GM23338 (cell line): ENCODE measurements around the gene PIGA. TPM values are rescaled to one million over a fixed set of nuclear protein-coding genes. Genes with fewer than 3 reads are reported as not detected.

ENCODE experiments used
- ATAC-seq: fragments of 200-7000 bp; cut with Tn5 transposase; 3 replicates; pipeline ENCODE4 v1.9.1; 2020
- DNase-seq: peaks from one replicate; pipeline ENCODE4 v3.0.0-alpha.2; 2015; ENCODE audit warnings: low spot score
- H2AFZ ChIP-seq: fragments of 200-600 bp; sonication (generic); 2 replicates; pipeline ENCODE4 v1.8.0; 2016; ENCODE audit warnings: antibody characterized with exemption, mild to moderate bottlenecking, moderate library complexity
- H3F3A ChIP-seq: fragments of 200-600 bp; sonication (generic); replicated peaks from 2 replicates; pipeline ENCODE4 v1.8.0; 2017; ENCODE audit warnings: antibody characterized with exemption, mixed run types, low read depth
- H3K27ac ChIP-seq: fragments of 200-600 bp; sonication (generic); 2 replicates; pipeline ENCODE4 v1.6.1; 2016; ENCODE audit warnings: low read depth
- H3K27me3 ChIP-seq: fragments of 200-600 bp; sonication (generic); 2 replicates; pipeline ENCODE4 v1.8.0; 2016; ENCODE audit warnings: mild to moderate bottlenecking, mixed run types, moderate library complexity; ENCODE audit not compliant: insufficient read depth
- H3K36me3 ChIP-seq: fragments of 200-600 bp; sonication (generic); 2 replicates; pipeline ENCODE4 v1.8.0; 2016; ENCODE audit warnings: mild to moderate bottlenecking; ENCODE audit not compliant: insufficient read depth
- H3K4me1 ChIP-seq: fragments of 200-600 bp; sonication (generic); 2 replicates; pipeline ENCODE4 v1.8.0; 2016; ENCODE audit warnings: mild to moderate bottlenecking, moderate library complexity; ENCODE audit not compliant: insufficient read depth
- H3K4me2 ChIP-seq: fragments of 200-600 bp; sonication (generic); 2 replicates; pipeline ENCODE4 v1.7.1; 2017; ENCODE audit warnings: mixed run types
- H3K4me3 ChIP-seq: fragments of 200-600 bp; sonication (generic); 2 replicates; pipeline ENCODE4 v1.6.1; 2016; ENCODE audit warnings: mixed run types
- H3K79me2 ChIP-seq: fragments of 200-600 bp; sonication (generic); replicated peaks from 2 replicates; pipeline ENCODE4 v1.8.0; 2017; ENCODE audit warnings: mild to moderate bottlenecking; ENCODE audit not compliant: insufficient read depth
- H3K9me2 ChIP-seq: fragments of 200-600 bp; sonication (generic); 2 replicates; pipeline ENCODE4 v1.8.0; 2017; ENCODE audit not compliant: insufficient read depth
- H4K20me1 ChIP-seq: fragments of 200-600 bp; sonication (generic); replicated peaks from 2 replicates; pipeline ENCODE4 v1.8.0; 2017; ENCODE audit warnings: mild to moderate bottlenecking; ENCODE audit not compliant: insufficient read depth
- H3K27ac Mint-ChIP-seq: 2 replicates; pipeline ENCODE4 v1.8.0; 2020; ENCODE audit warnings: inconsistent platforms, mild to moderate bottlenecking, moderate library complexity, mixed read lengths
- H3K27me3 Mint-ChIP-seq: 3 replicates; pipeline ENCODE4 v1.8.0; 2022; ENCODE audit warnings: low read depth, mild to moderate bottlenecking, moderate library complexity, mixed read lengths, inconsistent platforms; ENCODE audit not compliant: insufficient read depth, poor library complexity
- H3K36me3 Mint-ChIP-seq: 3 replicates; pipeline ENCODE4 v1.8.0; 2021; ENCODE audit warnings: low read depth, mild to moderate bottlenecking, inconsistent platforms, moderate library complexity, mixed read lengths
- H3K4me1 Mint-ChIP-seq: 3 replicates; pipeline ENCODE4 v1.8.0; 2020; ENCODE audit warnings: mild to moderate bottlenecking, inconsistent platforms, mixed read lengths
- H3K4me3 Mint-ChIP-seq: 3 replicates; pipeline ENCODE4 v1.8.0; 2021; ENCODE audit warnings: moderate library complexity, mild to moderate bottlenecking, inconsistent platforms, mixed read lengths
- H3K9me3 Mint-ChIP-seq: 3 replicates; pipeline ENCODE4 v1.8.0; 2020; ENCODE audit warnings: moderate library complexity, mild to moderate bottlenecking, inconsistent platforms, mixed read lengths
- CREB1 ChIP-seq: fragments of 250-450 bp; sonication (Bioruptor Pico); IDR thresholded peaks from 2 replicates; pipeline ENCODE4 v1.5.0; 2020; ENCODE audit warnings: low read depth, mild to moderate bottlenecking, moderate library complexity
- EZH2 ChIP-seq: fragments of 200-600 bp; sonication (generic); IDR thresholded peaks from one replicate; pipeline ENCODE4 v1.8.0; 2017; ENCODE audit warnings: antibody characterized with exemption, mild to moderate bottlenecking, low read depth; ENCODE audit not compliant: unreplicated experiment
- EZH2phosphoT487 ChIP-seq: fragments of 200-600 bp; sonication (generic); IDR thresholded peaks from one replicate; pipeline ENCODE4 v1.8.1; 2018; ENCODE audit warnings: antibody characterized with exemption; ENCODE audit not compliant: unreplicated experiment
- JUNB ChIP-seq: IDR thresholded peaks from one replicate; pipeline ENCODE4 v1.6.1; 2016; ENCODE audit warnings: antibody characterized with exemption; ENCODE audit not compliant: unreplicated experiment
- NANOG ChIP-seq: IDR thresholded peaks from 2 replicates; pipeline ENCODE4 v1.6.1; 2016; ENCODE audit warnings: antibody characterized with exemption, borderline replicate concordance
- POLR2AphosphoS5 ChIP-seq: IDR thresholded peaks from 2 replicates; pipeline ENCODE4 v1.6.1; 2016; ENCODE audit warnings: antibody characterized with exemption, low read depth
- STAT1 ChIP-seq: IDR thresholded peaks from one replicate; pipeline ENCODE4 v1.6.1; 2016; ENCODE audit warnings: antibody characterized with exemption; ENCODE audit not compliant: unreplicated experiment
- ZNF114 ChIP-seq: fragments of 250-450 bp; sonication (Bioruptor Pico); IDR thresholded peaks from 2 replicates; pipeline ENCODE4 v1.5.0; 2020; ENCODE audit warnings: mild to moderate bottlenecking, moderate library complexity
- ZNF331 ChIP-seq: fragments of 250-450 bp; sonication (Bioruptor Pico); IDR thresholded peaks from 2 replicates; pipeline ENCODE4 v1.5.0; 2020; ENCODE audit warnings: low read depth, mild to moderate bottlenecking, moderate library complexity
- polyA plus RNA-seq: library from polyadenylated mRNA; unstranded; fragments of >200 nt; fragmentation: Nextera tagmentation; extraction: Ambion mirVana; gene quantifications from 2 replicates; pipeline ENCODE4 v1.2.1, GENCODE V29; 2016
- total RNA-seq: library from RNA; depleted of rRNA; stranded (reverse); fragments of >200 nt; shearing (Covaris generic); gene quantifications from 2 replicates; pipeline ENCODE4 v1.2.3, GENCODE V29; 2014
- TF ChIP-seq, protein P1 (sequence below), 2 experiments: fragments of 200-600 bp in 1 of 2; sonication (generic) in 1 of 2; conservative IDR thresholded peaks; 2 replicates each; pipeline versions ENCODE4 v1.5.1 to v1.6.1; 2016 to 2017; ENCODE audit warnings: antibody characterized with exemption in 2 of 2, low read depth in 2 of 2, mild to moderate bottlenecking in 2 of 2, moderate library complexity in 1 of 2
- TF ChIP-seq, protein P2 (sequence below): IDR thresholded peaks from 2 replicates; pipeline ENCODE4 v1.6.1; 2016; ENCODE audit warnings: antibody characterized with exemption
- TF ChIP-seq, protein P3 (sequence below): IDR thresholded peaks from one replicate; pipeline ENCODE4 v1.6.1; 2018; ENCODE audit warnings: antibody characterized with exemption; ENCODE audit not compliant: unreplicated experiment
- TF ChIP-seq, protein P4 (sequence below): fragments of 250-450 bp; sonication (Bioruptor Pico); IDR thresholded peaks from 2 replicates; pipeline ENCODE4 v1.5.0; 2020; ENCODE audit warnings: mild to moderate bottlenecking, moderate library complexity

Gene PIGA
- total and polyA plus RNA-seq, 2 experiments from 2014 or later: 3.5 to 12.1 TPM

DNA sequence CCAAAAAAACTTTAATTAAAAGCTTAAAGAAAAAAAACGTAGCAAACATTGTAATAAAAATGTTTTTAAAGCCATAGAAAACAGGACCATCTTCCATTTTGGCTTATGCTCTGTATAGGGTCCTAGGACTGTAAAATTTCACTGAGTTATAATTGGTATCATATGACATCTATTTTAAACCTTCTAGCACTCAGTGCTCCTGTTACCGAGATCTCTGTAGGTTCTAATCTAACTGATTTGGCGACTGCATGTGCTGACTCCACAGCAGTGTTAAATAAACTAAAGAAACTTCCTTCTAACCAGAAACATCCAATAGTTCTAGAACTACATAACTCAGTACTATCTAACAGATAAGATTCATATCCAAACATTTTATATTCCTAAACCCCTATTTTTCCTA, 19.8 kb downstream of the PIGA start, which contains the start of gene ASB11:
Gene ASB11 (minus strand): TSS at position 132 of the 400 bp plus-strand sequence. CDS start 35 bp downstream, at position 97.
- no peak within 1 kb of the TSS for H3K4me3 Mint-ChIP-seq
- no peaks in the 10 kb centered on the region for H3F3A ChIP-seq
- H3K27ac Mint-ChIP-seq: no peak within 1 kb of the TSS
- H3K9me2 ChIP-seq: no peaks in the 10 kb centered on the region
- no peak within 1 kb of the TSS for H3K4me2 ChIP-seq
- no peaks in the 10 kb centered on the region for H3K27me3 Mint-ChIP-seq
- TF ChIP-seq, protein P1, sequence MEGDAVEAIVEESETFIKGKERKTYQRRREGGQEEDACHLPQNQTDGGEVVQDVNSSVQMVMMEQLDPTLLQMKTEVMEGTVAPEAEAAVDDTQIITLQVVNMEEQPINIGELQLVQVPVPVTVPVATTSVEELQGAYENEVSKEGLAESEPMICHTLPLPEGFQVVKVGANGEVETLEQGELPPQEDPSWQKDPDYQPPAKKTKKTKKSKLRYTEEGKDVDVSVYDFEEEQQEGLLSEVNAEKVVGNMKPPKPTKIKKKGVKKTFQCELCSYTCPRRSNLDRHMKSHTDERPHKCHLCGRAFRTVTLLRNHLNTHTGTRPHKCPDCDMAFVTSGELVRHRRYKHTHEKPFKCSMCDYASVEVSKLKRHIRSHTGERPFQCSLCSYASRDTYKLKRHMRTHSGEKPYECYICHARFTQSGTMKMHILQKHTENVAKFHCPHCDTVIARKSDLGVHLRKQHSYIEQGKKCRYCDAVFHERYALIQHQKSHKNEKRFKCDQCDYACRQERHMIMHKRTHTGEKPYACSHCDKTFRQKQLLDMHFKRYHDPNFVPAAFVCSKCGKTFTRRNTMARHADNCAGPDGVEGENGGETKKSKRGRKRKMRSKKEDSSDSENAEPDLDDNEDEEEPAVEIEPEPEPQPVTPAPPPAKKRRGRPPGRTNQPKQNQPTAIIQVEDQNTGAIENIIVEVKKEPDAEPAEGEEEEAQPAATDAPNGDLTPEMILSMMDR (conservative IDR thresholded peaks at IDR 0.05; ENCODE audit: low read depth in 2 of 2): no peak
- TF ChIP-seq, protein P2, sequence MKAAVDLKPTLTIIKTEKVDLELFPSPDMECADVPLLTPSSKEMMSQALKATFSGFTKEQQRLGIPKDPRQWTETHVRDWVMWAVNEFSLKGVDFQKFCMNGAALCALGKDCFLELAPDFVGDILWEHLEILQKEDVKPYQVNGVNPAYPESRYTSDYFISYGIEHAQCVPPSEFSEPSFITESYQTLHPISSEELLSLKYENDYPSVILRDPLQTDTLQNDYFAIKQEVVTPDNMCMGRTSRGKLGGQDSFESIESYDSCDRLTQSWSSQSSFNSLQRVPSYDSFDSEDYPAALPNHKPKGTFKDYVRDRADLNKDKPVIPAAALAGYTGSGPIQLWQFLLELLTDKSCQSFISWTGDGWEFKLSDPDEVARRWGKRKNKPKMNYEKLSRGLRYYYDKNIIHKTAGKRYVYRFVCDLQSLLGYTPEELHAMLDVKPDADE: no peak
- TF ChIP-seq STAT1 (no peak), NANOG (no peak), ZNF331 (CRISPR knock-in tag) (no peak), EZH2phosphoT487 (no peak), CREB1 (CRISPR knock-in tag) (no peak), EZH2 (no peak), JUNB (no peak), POLR2AphosphoS5 (no peak), ZNF114 (CRISPR knock-in tag) (no peak)
- TF ChIP-seq, protein P3, sequence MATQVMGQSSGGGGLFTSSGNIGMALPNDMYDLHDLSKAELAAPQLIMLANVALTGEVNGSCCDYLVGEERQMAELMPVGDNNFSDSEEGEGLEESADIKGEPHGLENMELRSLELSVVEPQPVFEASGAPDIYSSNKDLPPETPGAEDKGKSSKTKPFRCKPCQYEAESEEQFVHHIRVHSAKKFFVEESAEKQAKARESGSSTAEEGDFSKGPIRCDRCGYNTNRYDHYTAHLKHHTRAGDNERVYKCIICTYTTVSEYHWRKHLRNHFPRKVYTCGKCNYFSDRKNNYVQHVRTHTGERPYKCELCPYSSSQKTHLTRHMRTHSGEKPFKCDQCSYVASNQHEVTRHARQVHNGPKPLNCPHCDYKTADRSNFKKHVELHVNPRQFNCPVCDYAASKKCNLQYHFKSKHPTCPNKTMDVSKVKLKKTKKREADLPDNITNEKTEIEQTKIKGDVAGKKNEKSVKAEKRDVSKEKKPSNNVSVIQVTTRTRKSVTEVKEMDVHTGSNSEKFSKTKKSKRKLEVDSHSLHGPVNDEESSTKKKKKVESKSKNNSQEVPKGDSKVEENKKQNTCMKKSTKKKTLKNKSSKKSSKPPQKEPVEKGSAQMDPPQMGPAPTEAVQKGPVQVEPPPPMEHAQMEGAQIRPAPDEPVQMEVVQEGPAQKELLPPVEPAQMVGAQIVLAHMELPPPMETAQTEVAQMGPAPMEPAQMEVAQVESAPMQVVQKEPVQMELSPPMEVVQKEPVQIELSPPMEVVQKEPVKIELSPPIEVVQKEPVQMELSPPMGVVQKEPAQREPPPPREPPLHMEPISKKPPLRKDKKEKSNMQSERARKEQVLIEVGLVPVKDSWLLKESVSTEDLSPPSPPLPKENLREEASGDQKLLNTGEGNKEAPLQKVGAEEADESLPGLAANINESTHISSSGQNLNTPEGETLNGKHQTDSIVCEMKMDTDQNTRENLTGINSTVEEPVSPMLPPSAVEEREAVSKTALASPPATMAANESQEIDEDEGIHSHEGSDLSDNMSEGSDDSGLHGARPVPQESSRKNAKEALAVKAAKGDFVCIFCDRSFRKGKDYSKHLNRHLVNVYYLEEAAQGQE: no peak
- TF ChIP-seq, protein P4, sequence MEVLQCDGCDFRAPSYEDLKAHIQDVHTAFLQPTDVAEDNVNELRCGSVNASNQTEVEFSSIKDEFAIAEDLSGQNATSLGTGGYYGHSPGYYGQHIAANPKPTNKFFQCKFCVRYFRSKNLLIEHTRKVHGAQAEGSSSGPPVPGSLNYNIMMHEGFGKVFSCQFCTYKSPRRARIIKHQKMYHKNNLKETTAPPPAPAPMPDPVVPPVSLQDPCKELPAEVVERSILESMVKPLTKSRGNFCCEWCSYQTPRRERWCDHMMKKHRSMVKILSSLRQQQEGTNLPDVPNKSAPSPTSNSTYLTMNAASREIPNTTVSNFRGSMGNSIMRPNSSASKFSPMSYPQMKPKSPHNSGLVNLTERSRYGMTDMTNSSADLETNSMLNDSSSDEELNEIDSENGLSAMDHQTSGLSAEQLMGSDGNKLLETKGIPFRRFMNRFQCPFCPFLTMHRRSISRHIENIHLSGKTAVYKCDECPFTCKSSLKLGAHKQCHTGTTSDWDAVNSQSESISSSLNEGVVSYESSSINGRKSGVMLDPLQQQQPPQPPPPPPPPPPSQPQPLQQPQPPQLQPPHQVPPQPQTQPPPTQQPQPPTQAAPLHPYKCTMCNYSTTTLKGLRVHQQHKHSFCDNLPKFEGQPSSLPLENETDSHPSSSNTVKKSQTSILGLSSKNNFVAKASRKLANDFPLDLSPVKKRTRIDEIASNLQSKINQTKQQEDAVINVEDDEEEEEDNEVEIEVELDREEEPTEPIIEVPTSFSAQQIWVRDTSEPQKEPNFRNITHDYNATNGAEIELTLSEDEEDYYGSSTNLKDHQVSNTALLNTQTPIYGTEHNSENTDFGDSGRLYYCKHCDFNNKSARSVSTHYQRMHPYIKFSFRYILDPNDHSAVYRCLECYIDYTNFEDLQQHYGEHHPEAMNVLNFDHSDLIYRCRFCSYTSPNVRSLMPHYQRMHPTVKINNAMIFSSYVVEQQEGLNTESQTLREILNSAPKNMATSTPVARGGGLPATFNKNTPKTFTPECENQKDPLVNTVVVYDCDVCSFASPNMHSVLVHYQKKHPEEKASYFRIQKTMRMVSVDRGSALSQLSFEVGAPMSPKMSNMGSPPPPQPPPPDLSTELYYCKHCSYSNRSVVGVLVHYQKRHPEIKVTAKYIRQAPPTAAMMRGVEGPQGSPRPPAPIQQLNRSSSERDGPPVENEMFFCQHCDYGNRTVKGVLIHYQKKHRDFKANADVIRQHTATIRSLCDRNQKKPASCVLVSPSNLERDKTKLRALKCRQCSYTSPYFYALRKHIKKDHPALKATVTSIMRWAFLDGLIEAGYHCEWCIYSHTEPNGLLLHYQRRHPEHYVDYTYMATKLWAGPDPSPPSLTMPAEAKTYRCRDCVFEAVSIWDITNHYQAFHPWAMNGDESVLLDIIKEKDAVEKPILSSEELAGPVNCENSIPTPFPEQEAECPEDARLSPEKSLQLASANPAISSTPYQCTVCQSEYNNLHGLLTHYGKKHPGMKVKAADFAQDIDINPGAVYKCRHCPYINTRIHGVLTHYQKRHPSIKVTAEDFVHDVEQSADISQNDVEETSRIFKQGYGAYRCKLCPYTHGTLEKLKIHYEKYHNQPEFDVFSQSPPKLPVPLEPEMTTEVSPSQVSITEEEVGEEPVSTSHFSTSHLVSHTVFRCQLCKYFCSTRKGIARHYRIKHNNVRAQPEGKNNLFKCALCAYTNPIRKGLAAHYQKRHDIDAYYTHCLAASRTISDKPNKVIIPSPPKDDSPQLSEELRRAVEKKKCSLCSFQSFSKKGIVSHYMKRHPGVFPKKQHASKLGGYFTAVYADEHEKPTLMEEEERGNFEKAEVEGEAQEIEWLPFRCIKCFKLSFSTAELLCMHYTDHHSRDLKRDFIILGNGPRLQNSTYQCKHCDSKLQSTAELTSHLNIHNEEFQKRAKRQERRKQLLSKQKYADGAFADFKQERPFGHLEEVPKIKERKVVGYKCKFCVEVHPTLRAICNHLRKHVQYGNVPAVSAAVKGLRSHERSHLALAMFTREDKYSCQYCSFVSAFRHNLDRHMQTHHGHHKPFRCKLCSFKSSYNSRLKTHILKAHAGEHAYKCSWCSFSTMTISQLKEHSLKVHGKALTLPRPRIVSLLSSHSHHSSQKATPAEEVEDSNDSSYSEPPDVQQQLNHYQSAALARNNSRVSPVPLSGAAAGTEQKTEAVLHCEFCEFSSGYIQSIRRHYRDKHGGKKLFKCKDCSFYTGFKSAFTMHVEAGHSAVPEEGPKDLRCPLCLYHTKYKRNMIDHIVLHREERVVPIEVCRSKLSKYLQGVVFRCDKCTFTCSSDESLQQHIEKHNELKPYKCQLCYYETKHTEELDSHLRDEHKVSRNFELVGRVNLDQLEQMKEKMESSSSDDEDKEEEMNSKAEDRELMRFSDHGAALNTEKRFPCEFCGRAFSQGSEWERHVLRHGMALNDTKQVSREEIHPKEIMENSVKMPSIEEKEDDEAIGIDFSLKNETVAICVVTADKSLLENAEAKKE: no peak
- no peaks in the 10 kb centered on the region for H4K20me1 ChIP-seq
- no peaks in the 10 kb centered on the region for H3K27me3 ChIP-seq
- H3K4me3 ChIP-seq: no peak within 1 kb of the TSS
- no peak within 1 kb of the TSS for H3K27ac ChIP-seq
- H2AFZ ChIP-seq: no peak within 1 kb of the TSS
- H3K36me3 Mint-ChIP-seq: peaks cover 4% of the 10 kb centered on the region; the same call in 1 of the 3 replicates
- no peaks in the 10 kb centered on the region for H3K4me1 Mint-ChIP-seq
- no peaks in the 10 kb centered on the region for H3K36me3 ChIP-seq
- no peak for ATAC-seq
- H3K4me1 ChIP-seq: no peaks in the 10 kb centered on the region
- no peaks in the 10 kb centered on the region for H3K79me2 ChIP-seq
- DNase-seq: no peak
- no peaks in the 10 kb centered on the region for H3K9me3 Mint-ChIP-seq
